Fibroblast of pulmonary artery (primary cell): Measurements from ENCODE around the gene STK33.
A peak's percentile ranks its signal among the peaks of the same experiment; 100 is the strongest.

Experiments used
- DNase-seq: peaks from one replicate; pipeline ENCODE4 v3.0.0-alpha.2; 2010; ENCODE audit warnings: low read depth
- H3K4me3 ChIP-seq: replicated peaks from 2 replicates; pipeline ENCODE4 v1.5.1; 2011; ENCODE audit warnings: low read depth, mild to moderate bottlenecking, control low read depth, low read length, moderate library complexity
- TF ChIP-seq, protein P1 (sequence below): IDR thresholded peaks from 2 replicates; pipeline ENCODE4 v1.5.1; 2011; ENCODE audit warnings: mild to moderate bottlenecking, control low read depth, low read length, inconsistent platforms; ENCODE audit errors: missing control alignments

STK33 gene

DNA sequence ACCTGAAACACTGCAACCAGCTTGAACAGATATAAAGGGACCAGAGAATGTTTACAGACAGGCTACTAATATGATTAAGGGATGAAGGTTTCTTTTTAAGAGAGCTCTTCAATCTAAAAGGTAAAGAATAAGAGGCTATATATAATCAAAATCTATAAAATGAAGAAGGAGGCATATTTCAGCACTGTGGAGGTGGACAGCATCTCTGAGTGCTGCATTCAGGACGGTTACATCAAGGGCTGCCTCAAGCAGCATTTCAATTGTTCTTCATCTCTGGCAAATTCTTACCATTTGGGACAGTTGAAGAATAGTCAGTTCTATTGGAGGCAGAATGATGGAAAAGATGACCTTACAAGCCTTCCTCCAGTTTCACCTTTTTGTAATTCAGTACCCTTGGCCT, 190.7 kb downstream of the STK33 start:
- DNase-seq, result peak; percentile 32
- TF ChIP-seq, protein P1, sequence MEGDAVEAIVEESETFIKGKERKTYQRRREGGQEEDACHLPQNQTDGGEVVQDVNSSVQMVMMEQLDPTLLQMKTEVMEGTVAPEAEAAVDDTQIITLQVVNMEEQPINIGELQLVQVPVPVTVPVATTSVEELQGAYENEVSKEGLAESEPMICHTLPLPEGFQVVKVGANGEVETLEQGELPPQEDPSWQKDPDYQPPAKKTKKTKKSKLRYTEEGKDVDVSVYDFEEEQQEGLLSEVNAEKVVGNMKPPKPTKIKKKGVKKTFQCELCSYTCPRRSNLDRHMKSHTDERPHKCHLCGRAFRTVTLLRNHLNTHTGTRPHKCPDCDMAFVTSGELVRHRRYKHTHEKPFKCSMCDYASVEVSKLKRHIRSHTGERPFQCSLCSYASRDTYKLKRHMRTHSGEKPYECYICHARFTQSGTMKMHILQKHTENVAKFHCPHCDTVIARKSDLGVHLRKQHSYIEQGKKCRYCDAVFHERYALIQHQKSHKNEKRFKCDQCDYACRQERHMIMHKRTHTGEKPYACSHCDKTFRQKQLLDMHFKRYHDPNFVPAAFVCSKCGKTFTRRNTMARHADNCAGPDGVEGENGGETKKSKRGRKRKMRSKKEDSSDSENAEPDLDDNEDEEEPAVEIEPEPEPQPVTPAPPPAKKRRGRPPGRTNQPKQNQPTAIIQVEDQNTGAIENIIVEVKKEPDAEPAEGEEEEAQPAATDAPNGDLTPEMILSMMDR, result no peak
- no peak overlapping the region for H3K4me3 ChIP-seq

DNA sequence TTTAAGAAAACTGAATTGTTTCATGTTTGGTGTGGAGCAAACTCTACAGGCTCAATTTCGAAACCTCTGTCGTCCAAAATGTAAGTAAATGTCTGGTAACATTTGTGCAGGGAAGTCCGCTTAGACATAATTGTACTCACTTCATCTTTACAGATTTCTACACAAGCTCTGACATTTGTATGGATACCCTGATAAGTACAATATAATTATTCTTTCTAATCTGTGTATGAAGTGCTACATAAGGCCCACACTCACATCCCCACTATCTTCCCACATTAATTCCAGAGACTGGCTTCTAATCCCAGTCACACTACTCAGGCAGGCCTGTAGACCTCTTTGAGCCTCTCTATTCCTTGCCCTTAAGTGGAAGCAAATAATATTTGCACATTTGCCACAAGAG, 201.1 kb downstream of the STK33 start:
- TF ChIP-seq, protein P1, result no peak
- H3K4me3 ChIP-seq, result no peak overlapping the region
- no peak for DNase-seq

DNA sequence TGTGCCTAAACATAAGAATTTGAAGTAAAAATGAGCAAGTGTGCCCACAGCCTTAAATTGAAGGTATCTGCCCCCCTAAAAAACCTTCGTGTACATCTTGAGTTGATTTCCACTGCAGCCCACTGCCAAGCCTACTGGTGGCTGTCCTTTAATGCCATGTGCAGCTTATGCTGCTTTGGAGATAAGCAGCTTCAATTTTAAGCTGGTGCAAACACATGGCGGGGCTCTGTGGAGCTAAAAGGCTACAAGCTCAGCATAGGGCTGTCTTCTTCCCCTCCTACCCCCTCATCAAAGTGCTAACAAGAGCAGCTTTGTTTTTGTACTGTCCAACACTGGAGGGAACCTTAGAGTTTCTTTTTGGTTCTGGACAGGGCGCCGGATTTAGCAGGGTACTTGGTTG, 201.9 kb downstream of the STK33 start:
- TF ChIP-seq, protein P1, result no peak
- H3K4me3 ChIP-seq, result no peak overlapping the region
- no peak for DNase-seq

DNA sequence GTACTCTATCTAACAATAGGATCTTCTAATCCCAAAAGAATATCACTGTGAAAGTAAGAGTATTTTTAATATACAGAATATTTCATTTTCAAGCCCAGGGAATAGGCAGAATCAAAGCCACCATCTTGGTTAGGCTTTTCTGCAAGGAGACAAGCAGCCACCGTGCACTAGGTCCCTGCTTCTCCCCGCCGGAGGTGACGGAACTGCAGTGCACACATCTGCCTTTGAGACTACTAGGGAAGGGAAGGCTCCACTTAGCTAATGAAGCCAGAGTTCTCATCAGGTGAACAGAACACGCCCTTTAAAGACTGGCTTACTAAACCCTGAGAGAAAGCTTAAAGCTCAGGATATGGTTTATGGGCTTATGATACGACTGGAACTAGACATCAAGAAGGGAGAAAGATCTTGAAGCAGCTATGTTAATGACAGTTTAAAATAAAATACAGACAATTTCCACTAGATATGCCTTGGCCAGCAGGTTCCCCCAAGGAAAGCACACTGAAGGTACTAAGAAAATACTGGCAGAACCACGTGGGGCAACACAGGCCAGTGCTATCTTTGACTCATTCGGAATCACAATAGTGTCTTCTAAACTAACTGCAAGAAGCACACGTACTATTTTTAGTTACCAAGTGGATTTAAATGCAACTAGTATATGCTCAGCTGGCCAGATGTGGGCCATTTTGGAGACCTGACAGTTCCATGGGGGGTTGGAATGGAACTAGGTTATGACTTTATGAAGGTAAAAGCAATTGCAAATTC, 203.0 kb downstream of the STK33 start:
- TF ChIP-seq, protein P1, result no peak
- H3K4me3 ChIP-seq, result no peak overlapping the region
- DNase-seq, result no peak

DNA sequence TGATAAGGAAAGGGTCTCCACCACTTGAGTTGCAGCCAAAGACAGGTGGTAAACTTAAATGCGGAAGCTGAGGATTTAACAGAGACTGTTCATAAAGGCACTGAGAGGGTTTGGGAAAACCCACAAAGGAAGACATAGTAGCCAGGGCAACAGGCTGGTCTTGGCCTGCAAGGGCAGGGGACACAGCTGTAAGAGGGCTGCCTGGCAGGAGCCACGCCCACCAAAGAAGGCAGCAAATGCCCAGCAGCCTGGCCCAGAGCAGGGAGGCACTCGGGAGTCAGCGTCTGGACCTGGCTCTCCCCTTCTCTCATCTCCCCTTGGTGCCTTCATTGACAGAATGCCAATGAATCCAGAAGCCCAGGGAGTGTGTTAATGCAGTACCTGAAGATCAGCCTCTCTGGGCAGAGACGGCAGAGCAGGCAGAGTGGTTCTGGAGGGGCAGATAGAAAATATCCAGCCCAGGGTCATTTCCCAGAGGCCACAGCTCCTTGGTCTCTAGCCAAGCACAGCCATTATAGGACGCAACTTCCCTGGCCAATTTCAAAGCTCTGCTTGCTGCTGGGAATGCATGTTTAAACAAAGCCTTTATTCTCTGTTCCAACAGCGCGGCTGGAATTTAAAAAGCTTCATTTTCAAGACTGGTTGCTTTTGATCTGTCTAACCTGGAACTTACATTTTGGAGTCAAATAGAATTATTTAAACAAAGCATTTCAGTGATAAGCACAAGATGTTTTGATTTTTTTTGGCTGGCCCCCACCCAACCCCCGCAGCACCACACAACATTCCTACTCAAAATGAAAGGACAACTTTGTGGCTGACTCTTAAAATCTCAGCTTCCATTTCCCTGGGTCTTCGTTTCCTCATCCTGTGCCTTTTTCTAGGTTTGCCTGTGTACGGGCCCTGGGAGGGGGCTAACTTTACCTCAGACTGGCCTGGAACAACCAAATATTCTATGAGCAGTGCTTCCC, 204.7 kb downstream of the STK33 start:
- DNase-seq, result no peak
- H3K4me3 ChIP-seq, result no peak overlapping the region
- TF ChIP-seq, protein P1, result no peak

DNA sequence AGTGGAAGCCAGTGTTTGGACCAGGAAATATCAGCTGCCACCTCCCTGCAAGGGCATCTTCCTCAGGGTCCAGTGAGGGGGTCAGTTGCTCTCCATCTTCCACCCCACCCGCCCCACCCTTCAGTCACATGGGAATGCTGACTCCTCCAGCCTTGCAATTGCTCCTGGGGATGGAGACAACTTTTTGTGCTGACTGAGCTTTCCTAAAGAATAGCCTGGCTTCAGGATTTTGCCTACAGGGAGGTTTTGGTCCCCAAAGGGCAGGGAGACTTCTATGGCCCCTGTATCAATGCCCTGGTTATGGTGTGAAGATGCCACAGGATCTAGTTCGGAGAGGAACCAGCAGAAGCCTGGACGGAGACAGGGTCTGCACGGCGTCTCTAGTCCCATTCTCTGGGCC, 206.3 kb downstream of the STK33 start:
- TF ChIP-seq, protein P1, result no peak
- no peak overlapping the region for H3K4me3 ChIP-seq
- no peak for DNase-seq
